ENCODE results near the gene MAP1LC3B.
"Not testable (repeated sequence)": the region's sequence is repeated elsewhere in the genome, so short reads cannot be mapped to it uniquely, and the experiment has no call there.

The MAP1LC3B gene

DNA sequence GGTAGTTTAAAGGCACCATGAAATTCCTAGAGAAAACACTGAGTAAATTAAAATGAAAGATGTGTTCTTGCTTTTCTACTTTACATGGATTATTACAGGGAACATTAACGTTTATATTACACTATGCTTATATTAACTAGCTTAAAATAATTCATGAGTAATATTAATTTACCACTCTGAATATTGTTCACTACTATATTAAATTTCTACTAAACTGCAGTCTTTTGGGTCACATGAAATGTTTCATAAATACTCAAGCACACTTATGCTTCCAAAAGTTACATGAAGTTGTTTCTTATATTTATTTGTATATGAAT lies 3.4 kb upstream of the MAP1LC3B start:
- DNase-seq (ENCODE audit: low read depth in 1 of 2, low spot score in 1 of 2) = no peak
- Histone ChIP-seq H3K4me3 (replicated peaks; ENCODE audit: insufficient read depth, low read length) (no peak overlapping the region), H3K27ac (replicated peaks) (peak overlapping the region; percentile 81), H3K27me3 (ENCODE audit: insufficient read depth, poor library complexity, severe bottlenecking) (no peaks in the 10 kb centered on the region)
- TF ChIP-seq, protein P1, sequence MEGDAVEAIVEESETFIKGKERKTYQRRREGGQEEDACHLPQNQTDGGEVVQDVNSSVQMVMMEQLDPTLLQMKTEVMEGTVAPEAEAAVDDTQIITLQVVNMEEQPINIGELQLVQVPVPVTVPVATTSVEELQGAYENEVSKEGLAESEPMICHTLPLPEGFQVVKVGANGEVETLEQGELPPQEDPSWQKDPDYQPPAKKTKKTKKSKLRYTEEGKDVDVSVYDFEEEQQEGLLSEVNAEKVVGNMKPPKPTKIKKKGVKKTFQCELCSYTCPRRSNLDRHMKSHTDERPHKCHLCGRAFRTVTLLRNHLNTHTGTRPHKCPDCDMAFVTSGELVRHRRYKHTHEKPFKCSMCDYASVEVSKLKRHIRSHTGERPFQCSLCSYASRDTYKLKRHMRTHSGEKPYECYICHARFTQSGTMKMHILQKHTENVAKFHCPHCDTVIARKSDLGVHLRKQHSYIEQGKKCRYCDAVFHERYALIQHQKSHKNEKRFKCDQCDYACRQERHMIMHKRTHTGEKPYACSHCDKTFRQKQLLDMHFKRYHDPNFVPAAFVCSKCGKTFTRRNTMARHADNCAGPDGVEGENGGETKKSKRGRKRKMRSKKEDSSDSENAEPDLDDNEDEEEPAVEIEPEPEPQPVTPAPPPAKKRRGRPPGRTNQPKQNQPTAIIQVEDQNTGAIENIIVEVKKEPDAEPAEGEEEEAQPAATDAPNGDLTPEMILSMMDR (IDR thresholded peaks at IDR 0.05; ENCODE audit: insufficient read depth, low read length) = no peak
- TF ChIP-seq REST (IDR thresholded peaks at IDR 0.05; ENCODE audit: insufficient replicate concordance, low read depth) = no peak
- no peak for TF ChIP-seq GABPA (IDR thresholded peaks at IDR 0.05; ENCODE audit: low read depth)
- no peak for TF ChIP-seq POLR2AphosphoS5 (IDR thresholded peaks at IDR 0.05; ENCODE audit: low read depth)

- H3K27ac ChIP-seq (replicated peaks) = peak overlapping the region; percentile 81
- H3K4me3 ChIP-seq (replicated peaks; ENCODE audit: insufficient read depth, low read length) = no peak overlapping the region
- peak in 1 of 2 experiments; percentile 1 for DNase-seq (ENCODE audit: low read depth in 1 of 2, low spot score in 1 of 2)
- TF ChIP-seq SPI1 (IDR thresholded peaks at IDR 0.05; ENCODE audit: borderline replicate concordance, low read depth) (no peak), REST (IDR thresholded peaks at IDR 0.05; ENCODE audit: insufficient replicate concordance, low read depth) (no peak), POLR2AphosphoS5 (IDR thresholded peaks at IDR 0.05; ENCODE audit: low read depth) (no peak), GABPA (IDR thresholded peaks at IDR 0.05; ENCODE audit: low read depth) (no peak)
- TF ChIP-seq, protein P1 (IDR thresholded peaks at IDR 0.05; ENCODE audit: insufficient read depth, low read length) = no peak
- H3K27me3 ChIP-seq (ENCODE audit: insufficient read depth, poor library complexity, severe bottlenecking) = no peaks in the 10 kb centered on the region
These were observed 2.9 kb upstream of the MAP1LC3B start for GRCh38 chr16:87389245-87389644.

GRCh38 chr16:87389914-87390313 lies 2.2 kb upstream of the MAP1LC3B start:
- not testable (repeated sequence) for H3K4me3 ChIP-seq (replicated peaks; ENCODE audit: insufficient read depth, low read length); H3K27ac ChIP-seq (replicated peaks); DNase-seq (ENCODE audit: low read depth in 1 of 2, low spot score in 1 of 2); H3K27me3 ChIP-seq (ENCODE audit: insufficient read depth, poor library complexity, severe bottlenecking)

DNA sequence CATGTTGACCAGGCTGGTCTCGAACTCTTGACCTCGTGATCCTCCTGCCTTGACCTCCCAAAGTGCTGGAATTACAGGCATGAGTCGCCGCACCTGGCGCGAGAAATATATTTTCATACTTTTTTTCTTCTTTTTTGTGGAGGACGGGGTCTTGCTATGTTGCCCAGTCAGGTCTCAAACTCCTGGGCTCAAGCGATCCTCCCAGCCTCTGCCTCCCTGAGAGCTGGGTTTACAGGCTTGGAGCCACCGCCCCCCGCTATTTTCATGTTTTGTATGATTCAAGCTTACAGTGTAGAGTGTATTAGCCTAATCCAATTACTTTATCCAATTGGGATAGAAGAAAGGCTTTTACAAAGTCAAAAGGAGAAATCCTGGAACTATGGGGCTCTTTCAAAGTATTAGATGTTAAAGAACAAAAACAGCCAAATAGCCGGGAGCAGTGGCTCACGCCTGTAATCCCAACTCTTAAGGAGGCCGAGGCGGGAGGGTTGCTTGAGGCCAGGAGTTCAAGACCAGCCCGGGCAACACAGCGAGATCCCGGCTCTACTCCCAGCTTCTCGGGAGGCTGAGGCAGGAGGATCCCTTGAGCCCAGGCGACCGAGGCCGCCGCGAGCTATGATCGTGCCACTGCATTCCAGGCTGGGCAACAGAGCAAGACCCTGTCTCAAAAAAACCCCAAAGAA lies 1.4 kb upstream of the MAP1LC3B start:
- Histone ChIP-seq H3K27ac (replicated peaks) (peak overlapping the region; percentile 87), H3K27me3 (ENCODE audit: insufficient read depth, poor library complexity, severe bottlenecking) (no peaks in the 10 kb centered on the region), H3K4me3 (replicated peaks; ENCODE audit: insufficient read depth, low read length) (no peak overlapping the region)
- no peak for DNase-seq (ENCODE audit: low read depth in 1 of 2, low spot score in 1 of 2)
- TF ChIP-seq, protein P1 (IDR thresholded peaks at IDR 0.05; ENCODE audit: insufficient read depth, low read length) = no peak
- TF ChIP-seq REST (IDR thresholded peaks at IDR 0.05; ENCODE audit: insufficient replicate concordance, low read depth) (no peak), GABPA (IDR thresholded peaks at IDR 0.05; ENCODE audit: low read depth) (no peak), SPI1 (IDR thresholded peaks at IDR 0.05; ENCODE audit: borderline replicate concordance, low read depth) (no peak), POLR2AphosphoS5 (IDR thresholded peaks at IDR 0.05; ENCODE audit: low read depth) (no peak)

Data from HL-60 (cell line).